ENCODE results near the gene AGBL4.
"Not testable (repeated sequence)": the region's sequence is repeated elsewhere in the genome, so short reads cannot be mapped to it uniquely, and the experiment has no call there.

AGBL4 gene

GRCh38 chr1:49323925-49324540, 699.7 kb downstream of the AGBL4 start:
- intact Hi-C loops (cut with DNase I; ENCODE audit: low total_unique reads) = no loop called here
- Histone ChIP-seq H3K27me3 (no peaks in the 10 kb centered on the region), H3K4me1 (no peaks in the 10 kb centered on the region), H3K36me3 (no peaks in the 10 kb centered on the region), H3K4me3 (no peak overlapping the region), H3K9me3 (no peaks in the 10 kb centered on the region), H3K27ac (no peak overlapping the region)
- TF ChIP-seq, protein P1, sequence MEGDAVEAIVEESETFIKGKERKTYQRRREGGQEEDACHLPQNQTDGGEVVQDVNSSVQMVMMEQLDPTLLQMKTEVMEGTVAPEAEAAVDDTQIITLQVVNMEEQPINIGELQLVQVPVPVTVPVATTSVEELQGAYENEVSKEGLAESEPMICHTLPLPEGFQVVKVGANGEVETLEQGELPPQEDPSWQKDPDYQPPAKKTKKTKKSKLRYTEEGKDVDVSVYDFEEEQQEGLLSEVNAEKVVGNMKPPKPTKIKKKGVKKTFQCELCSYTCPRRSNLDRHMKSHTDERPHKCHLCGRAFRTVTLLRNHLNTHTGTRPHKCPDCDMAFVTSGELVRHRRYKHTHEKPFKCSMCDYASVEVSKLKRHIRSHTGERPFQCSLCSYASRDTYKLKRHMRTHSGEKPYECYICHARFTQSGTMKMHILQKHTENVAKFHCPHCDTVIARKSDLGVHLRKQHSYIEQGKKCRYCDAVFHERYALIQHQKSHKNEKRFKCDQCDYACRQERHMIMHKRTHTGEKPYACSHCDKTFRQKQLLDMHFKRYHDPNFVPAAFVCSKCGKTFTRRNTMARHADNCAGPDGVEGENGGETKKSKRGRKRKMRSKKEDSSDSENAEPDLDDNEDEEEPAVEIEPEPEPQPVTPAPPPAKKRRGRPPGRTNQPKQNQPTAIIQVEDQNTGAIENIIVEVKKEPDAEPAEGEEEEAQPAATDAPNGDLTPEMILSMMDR (IDR thresholded peaks at IDR 0.05) = no peak
- no peak for DNase-seq

GRCh38 chr1:49320493-49320892, 703.3 kb downstream of the AGBL4 start:
- H3K4me3 ChIP-seq; intact Hi-C loops (cut with DNase I; ENCODE audit: low total_unique reads); H3K4me1 ChIP-seq; H3K36me3 ChIP-seq; H3K9me3 ChIP-seq; H3K27me3 ChIP-seq; DNase-seq; H3K27ac ChIP-seq: not testable (repeated sequence)

DNA sequence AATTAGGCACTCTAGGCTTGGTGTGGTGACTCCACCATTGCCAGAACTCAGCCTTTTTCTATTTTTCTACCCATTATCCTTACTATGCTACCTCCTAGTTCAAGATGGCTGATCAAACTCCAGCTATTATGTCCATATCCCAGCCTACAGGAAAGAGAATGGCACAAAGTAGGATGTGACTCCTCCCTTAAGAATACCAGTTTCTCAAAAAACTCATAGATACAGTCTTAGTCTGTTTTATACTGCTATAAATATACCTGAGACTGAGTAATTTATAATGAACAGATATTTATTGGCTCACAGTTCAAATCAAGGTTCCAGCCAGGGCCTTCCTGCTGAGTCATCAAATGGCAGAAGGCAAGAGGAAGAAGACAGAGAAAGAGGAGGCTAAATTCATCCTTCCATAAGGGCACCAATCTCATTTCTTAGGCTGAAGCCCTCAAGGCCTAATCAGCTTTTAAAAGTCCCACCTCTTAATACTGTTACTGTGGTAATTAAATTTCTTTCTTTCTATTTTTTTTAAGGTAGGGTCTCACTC, 704.3 kb downstream of the AGBL4 start:
- Histone ChIP-seq H3K27ac (no peak overlapping the region), H3K9me3 (no peaks in the 10 kb centered on the region), H3K36me3 (no peaks in the 10 kb centered on the region), H3K27me3 (no peaks in the 10 kb centered on the region), H3K4me1 (no peaks in the 10 kb centered on the region), H3K4me3 (no peak overlapping the region)
- no peak for DNase-seq
- intact Hi-C loops (cut with DNase I; ENCODE audit: low total_unique reads) = no loop called here
- TF ChIP-seq, protein P1 (IDR thresholded peaks at IDR 0.05) = no peak

DNA sequence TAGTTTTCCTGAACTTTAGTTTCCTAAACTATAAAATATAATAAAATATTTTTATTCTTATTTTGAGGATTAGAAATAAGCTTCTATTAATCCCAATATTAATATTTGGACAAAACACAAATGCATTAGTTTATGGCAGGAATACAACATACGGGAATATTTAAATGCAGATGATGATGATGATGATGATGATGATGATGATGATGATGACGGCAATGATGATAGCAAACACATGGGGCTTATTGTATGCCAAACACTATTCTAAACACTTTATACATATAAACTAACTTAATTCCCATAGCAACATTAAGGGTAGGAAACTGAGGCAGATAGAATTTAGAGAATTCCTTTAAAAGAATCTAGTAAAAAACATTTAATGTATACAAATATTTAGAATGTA, 705.5 kb downstream of the AGBL4 start:
- Histone ChIP-seq H3K4me1 (no peaks in the 10 kb centered on the region), H3K27ac (no peak overlapping the region), H3K9me3 (no peaks in the 10 kb centered on the region), H3K27me3 (no peaks in the 10 kb centered on the region), H3K4me3 (no peak overlapping the region), H3K36me3 (no peaks in the 10 kb centered on the region)
- intact Hi-C loops (cut with DNase I; ENCODE audit: low total_unique reads) = no loop called here
- no peak for DNase-seq
- TF ChIP-seq, protein P1 (IDR thresholded peaks at IDR 0.05) = no peak

GRCh38 chr1:49307457-49307856, 716.3 kb downstream of the AGBL4 start:
- intact Hi-C loops (cut with DNase I; ENCODE audit: low total_unique reads) = no loop called here
- DNase-seq = no peak
- no peak overlapping the region for H3K4me3 ChIP-seq
- H3K4me1 ChIP-seq = no peaks in the 10 kb centered on the region
- TF ChIP-seq, protein P1 (IDR thresholded peaks at IDR 0.05) = no peak
- no peaks in the 10 kb centered on the region for H3K9me3 ChIP-seq
- H3K36me3 ChIP-seq = no peaks in the 10 kb centered on the region
- no peaks in the 10 kb centered on the region for H3K27me3 ChIP-seq
- H3K27ac ChIP-seq = no peak overlapping the region

GRCh38 chr1:49306507-49307070, 717.2 kb downstream of the AGBL4 start:
- no peak overlapping the region for H3K4me3 ChIP-seq
- TF ChIP-seq, protein P1 (IDR thresholded peaks at IDR 0.05) = no peak
- intact Hi-C loops (cut with DNase I; ENCODE audit: low total_unique reads) = no loop called here
- no peak for DNase-seq
- peaks cover 0 to 5% (median 0%) of the 10 kb centered on the region in 3 donors for H3K9me3 ChIP-seq
- H3K27me3 ChIP-seq = no peaks in the 10 kb centered on the region
- no peaks in the 10 kb centered on the region for H3K36me3 ChIP-seq
- H3K4me1 ChIP-seq = no peaks in the 10 kb centered on the region
- H3K27ac ChIP-seq = no peak overlapping the region

DNA sequence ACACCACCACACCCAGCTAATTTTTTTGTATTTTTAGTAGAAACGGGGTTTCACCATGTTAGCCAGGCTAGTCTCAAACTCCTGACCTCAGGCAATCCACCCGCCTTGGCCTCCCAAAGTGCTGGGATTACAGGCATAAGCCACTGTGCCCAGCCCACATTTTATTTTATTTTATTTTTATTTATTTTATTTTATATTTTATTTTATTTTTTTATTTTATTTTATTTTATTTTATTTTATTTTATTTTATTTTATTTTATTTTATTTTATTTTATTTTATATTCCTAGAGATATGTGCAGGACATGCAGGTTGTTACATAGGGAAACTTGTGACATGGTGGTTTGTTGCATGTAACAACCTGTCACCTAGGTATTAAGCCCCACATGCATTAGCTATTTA, 721.4 kb downstream of the AGBL4 start:
- H3K27me3 ChIP-seq; H3K27ac ChIP-seq; intact Hi-C loops (cut with DNase I; ENCODE audit: low total_unique reads); H3K4me1 ChIP-seq; H3K36me3 ChIP-seq; DNase-seq; H3K9me3 ChIP-seq; H3K4me3 ChIP-seq: not testable (repeated sequence)
